AG20443 (cell line): Measurements from ENCODE around the gene ZNF669.
"Not testable (repeated sequence)": the region's sequence is repeated elsewhere in the genome, so short reads cannot be mapped to it uniquely, and the experiment has no call there.

Source experiments
- DNase-seq: peaks from one replicate; pipeline ENCODE4 v3.0.0; 2012; ENCODE audit warnings: low spot score, mixed read lengths

The ZNF669 gene

DNA sequence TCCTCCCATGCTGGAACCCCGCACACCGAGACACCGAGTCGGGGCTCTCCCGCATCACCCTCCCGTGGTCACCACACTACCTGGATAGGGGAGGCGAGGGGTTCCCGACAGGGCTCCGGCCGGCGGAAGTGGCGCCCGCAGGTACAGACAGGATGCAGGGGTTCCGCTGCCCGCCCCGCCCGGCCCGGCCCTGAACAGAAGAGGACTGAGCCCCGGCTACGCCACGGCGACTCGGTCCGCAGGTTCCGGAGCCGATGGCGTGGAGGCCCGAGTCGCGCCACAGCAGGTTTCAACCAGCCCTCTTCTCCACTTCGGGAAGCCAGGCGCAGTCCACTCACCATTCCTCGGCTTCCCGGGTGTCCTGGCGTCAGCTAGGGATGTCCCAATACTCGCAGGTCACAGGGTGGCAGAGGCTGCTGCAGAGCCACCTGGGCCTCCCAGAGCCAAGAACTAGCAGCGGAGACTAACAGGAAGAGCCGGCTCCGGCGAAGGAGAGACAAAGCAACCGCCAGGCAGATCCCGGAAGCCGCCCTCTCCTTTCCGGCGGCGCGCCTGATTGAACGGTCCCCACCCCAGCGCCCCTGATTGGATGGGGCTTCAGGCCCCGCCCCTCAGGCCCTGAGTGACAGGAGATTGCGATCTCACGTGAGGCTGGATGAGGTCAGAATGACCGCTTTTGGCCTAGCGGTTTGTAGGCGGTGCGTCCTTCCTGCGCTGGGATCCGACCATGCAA is at the start of gene ZNF669:
Gene ZNF669, minus strand, starts transcription at position 498 of the 733 bp plus-strand sequence. Its CDS starts 157 bp downstream, at position 341.
- DNase-seq, result peak; percentile 97

DNA sequence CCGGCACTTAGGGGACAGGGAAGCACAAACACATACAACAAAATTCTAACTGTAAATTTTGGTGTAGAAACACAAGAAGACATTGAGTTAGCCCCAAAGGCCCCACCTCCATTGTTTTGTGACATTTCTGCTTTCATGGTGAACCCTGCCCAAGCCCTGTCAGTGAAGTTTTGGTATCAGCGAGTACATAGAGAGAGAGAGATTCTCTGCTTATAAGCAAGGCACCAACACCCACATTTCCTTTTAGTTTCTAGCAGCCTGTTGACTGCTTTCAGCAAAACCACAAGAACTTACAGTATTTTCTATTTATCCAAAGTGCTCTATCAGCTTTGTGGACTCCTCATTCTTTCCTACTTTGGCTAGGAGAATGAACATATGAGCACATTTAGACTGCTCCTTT is 43.6 kb upstream of the ZNF669 start:
- DNase-seq, result no peak

DNA sequence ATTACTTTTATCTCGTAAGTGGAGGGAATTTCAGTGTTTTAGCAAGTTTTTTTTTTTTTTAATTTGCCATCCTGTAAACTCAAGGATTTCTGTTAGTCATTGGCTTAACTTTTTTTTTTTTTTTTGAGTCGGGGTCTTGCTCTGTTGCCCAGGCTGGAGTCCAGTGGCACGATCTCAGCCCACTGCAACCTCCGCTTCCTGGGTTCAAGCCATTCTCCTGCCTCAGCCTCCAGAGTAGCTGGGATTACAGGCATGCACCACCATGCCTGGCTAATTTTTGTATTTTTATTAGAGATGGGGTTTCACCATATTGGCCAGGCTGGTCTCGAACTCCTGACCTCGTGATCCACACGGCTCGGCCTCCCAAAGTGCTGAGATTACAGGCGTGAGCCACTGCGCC is 43.0 kb upstream of the ZNF669 start:
- DNase-seq, result not testable (repeated sequence)

DNA sequence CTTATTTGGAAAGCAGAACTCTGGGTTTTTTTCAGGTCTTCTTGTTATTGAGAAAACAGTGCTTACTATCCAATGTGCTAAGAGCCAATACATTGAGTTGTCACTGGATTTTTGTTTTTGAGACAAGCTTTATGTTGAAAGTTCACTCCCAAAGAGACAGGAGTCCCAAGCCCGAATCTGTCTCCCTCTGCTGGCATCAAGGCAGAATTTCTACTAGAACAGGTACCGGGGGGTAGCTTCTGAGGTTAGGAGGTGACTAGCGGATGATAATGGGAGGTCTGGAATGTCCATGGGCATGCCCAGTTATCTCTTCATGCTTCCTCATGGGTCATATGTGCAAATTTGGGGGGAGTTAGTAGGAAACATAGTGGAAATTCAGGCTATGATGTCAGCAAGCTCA is 42.5 kb upstream of the ZNF669 start:
- DNase-seq, result no peak

DNA sequence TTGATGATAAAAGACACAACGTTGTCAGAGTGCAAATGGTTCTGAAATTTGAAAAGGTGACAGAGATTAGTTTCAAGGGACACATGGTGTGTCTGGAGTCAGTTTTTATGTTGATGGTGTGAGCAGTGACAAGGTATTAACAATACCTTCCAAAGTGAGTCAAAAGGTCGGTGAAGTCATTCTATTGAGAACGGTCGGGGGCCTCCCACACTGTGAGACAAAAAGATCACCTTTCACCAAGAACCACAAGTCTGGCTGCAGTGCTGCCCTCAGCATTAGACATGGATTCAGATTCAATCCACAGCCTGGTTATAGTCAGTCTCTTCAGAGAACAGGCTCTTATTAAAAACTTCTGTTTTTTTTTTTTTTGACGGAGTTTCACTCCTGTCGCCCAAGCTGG is 41.1 kb upstream of the ZNF669 start:
- DNase-seq, result no peak

DNA sequence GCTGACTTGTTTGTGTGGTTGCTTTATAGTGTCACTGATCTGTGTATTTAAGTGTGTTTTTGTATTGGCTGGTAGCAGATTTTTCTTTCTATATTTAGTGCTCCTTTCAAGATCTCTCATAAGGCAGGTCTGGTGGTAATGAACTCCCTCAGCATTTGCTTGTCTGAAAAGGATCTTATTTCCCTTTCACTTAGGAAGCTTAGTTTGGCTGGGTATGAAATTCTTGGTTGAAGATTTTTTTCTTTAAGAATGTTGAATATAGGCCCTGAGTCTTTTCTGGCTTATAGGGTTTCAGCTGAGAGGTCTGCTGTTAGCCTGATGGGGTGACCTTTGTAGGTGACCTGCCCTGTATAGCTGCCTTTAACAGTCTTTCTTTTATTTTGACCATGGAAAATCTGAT is 35.4 kb upstream of the ZNF669 start:
- DNase-seq, result not testable (repeated sequence)

DNA sequence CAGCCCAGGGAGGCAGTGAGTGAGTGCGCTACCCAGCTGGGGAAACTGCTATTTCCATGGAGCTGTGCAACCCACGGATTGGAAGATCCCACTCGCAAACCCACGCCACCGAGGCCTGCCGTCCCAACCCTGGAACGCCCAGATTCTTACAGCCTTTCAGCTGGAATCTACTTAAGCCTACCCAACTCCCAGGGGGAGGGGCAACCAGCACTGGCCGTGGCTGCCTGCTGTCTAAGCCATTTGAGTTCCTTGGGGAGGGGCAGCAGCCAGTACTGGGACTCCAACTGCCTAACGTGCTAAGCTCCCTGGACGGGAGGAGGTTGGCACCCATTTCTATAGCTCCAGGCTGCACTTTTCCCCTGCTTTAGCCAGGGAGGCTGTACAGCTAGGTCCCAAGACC is 27.1 kb upstream of the ZNF669 start:
- DNase-seq, result no peak

DNA sequence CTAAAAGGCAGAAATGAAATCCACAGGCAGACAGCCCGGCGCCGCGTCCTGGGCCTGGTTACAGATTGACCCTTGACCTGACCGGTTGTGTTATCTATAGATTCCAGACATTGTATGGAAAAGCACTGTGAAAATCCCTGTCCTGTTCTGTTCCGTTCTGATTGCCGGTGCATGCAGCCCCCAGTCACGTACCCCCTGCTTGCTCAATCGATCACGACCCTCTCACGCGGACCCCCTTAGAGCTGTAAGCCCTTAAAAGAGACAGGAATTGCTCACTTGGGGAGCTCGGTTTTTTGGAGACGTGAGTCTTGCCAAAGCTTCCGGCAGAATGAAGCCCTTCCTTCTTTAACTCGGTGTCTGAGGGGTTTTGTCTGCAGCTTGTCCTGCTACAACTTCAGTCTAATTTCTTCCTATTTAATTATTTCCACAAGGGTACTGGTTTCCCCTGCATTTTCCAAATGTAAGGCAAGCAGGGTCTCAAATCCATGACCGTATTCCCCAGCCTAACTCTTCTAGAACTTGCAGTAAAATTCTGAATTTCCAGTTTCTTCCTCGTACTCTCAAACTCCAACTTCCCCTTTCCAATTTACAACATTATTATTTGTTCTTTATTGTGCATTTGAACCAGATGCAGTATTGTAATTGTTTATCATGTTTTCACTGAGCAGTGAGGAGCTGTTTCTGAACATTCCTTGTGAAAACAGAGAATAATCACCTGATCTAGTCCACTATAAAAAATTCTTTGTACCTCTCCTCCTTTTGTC is 23.5 kb upstream of the ZNF669 start:
- not testable (repeated sequence) for DNase-seq

DNA sequence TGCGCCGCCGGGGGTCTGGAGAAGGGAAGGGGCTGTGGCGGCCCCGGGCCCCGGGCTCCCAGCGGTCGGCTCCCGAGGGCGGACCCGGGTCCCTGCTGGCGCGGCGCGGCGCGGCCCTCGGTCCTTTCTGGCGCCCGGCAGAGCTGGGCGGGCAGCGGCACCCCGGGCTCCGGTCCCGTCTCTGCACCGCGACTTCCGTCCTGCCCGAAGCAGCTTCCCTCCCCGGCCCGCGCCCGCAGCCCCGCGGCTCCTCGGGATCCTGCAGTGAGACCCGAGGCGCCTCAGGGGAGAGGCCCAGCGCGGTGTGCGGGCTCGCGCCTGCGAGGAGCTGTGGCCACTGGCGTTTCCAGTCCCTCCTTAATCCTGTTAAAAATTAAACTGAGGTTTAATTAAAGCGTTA is 22.4 kb upstream of the ZNF669 start:
- not testable (repeated sequence) for DNase-seq

DNA sequence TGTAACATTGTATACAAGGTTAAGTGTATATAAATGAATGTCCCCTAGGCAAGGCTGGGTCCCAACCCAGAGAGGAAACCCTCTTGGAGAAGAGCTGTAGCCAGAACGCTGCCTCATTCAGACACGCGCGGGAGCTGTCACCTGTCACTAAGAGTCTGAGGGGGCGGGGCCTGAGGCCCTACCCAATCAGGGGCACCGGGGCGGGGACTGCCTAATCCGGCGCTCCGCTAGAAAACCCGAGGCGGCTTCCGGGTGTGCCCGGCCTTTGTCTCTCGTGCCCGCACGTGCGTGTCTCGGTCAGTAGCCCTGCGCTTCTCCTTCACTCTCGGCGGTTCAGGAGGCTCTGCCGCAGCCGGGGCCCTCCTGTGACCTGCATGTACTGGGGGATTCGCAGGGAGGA is 22.0 kb upstream of the ZNF669 start:
- DNase-seq, result not testable (repeated sequence)

DNA sequence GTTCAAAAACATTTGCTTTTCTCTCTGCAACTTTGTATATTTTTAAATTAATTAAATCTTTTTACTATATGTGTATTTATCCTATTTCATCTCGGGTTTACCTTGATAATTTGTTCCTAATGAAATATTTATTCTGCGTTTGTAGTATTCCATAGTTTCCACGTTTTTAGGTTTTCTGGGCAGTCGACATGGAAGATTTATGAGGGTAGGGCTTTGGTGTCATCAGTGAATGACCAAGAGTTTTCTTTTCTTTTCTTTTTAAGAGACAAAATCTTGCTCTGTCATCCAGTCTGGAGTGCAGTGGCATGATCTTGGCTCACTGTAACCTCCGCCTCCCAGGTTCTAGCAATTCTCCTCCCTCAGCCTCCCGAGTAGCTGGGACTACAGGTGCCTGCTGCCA is 17.2 kb upstream of the ZNF669 start:
- no peak for DNase-seq

DNA sequence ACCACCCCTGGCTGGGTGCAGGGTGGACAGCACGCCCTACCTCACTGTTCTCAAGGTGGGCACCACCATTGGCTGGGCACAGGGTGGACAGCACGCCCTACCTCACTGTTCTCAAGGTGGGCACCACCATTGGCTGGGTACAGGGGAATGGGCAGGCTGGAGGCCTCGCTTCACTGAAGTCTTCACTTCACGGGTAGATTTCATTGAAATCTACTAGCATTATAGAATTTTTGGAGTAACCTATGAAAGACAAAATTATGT is 16.2 kb upstream of the ZNF669 start:
- DNase-seq, result not testable (repeated sequence)

DNA sequence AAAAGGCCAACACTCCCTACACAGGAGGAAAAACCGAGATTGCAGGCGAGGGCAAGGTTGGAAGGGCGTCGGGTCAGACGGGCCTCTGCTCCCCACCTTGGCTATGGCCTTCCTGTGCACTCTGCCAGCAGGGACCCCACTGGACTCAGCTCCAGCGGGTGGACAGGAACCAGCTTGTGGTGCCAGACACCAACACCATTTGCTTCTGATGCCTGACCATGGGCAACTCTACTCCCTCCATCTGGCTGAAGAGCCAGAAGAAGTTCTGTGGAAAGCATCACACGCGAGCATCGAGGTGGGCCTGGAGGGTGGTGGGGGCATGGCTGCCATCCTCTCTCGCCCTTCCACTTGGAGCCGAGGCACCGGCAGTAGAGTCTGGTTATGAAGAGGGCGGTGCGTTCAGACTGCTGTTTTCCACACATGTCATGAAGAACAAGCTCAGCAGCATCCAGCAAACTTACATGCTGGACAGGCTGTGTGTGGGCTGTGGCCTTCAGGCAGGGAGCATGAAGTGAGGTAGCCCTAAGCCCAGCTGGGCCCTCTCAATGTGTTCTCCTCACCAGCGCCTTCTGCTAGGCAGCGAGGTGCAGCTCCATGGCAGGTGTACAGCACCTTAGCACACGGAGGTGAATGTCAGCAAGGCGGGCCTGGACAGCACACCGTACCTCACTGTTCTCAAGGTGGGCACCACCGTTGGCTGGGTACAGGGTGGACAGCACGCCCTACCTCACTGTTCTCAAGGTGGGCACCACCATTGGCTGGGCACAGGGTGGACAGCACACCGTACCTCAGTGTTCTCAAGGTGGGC is 15.6 kb upstream of the ZNF669 start:
- no peak for DNase-seq

DNA sequence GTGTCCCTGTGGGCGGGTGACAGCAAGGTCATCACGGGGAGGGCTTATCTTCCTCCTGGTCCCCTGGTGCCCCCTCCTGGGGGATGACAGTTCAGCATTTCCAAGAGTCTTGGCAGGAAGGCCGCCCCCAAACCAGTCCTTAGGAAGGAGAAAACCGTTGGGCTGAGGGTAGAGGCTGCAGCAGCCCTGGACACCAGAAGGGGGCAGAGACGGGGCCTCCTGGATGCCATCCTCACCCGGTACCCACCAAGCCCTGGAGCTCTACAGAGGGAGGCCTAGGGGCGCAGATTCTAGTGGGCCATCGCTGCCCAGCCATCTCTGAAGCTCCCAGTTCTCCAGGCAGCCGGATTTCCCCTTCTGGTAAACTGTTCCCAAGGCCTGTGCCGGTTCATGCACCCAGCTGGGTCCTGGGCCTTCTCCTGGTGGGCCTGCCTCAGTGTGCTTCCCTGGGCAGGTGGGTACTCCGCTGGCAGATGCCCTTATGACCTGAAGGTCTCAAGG is 14.8 kb upstream of the ZNF669 start:
- DNase-seq, result no peak

DNA sequence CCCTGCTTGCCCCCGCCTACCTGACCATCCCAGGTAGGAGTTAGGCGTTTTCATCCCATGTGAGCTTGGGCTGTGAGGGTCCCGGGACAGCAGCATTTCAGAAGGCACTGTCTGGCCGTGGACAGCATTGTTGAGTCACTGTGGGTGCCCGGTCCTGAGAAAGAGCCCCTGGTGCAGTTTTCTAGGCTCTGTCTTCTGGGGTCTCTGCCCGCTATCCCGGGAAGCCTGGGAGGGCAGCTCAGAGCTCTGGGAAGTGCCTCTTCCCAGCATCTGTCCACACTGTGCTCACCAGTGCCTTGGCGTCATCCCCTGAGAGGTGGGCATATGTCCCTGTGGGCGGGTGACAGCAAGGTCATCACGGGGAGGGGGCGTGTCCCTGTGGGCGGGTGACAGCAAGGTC is 11.4 kb upstream of the ZNF669 start:
- DNase-seq, result no peak

DNA sequence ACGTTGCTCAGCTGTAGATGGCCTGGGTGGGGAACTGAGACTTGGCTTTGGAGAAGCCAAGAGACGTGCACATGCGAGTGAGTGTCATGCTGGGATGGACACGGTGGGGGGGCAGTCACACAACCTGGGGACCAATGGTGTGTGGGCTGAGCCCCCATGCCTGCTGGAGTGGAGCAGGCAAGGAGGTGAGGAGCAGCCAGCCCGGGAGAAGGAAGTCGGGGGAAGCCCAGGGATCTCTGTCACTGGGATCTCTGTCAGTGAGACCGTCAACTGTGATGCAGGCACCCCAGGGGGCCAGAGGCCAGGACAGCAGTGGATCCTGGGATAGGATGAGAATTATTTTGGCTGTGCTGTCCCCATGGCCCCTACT is 11.0 kb upstream of the ZNF669 start:
- DNase-seq, result no peak

DNA sequence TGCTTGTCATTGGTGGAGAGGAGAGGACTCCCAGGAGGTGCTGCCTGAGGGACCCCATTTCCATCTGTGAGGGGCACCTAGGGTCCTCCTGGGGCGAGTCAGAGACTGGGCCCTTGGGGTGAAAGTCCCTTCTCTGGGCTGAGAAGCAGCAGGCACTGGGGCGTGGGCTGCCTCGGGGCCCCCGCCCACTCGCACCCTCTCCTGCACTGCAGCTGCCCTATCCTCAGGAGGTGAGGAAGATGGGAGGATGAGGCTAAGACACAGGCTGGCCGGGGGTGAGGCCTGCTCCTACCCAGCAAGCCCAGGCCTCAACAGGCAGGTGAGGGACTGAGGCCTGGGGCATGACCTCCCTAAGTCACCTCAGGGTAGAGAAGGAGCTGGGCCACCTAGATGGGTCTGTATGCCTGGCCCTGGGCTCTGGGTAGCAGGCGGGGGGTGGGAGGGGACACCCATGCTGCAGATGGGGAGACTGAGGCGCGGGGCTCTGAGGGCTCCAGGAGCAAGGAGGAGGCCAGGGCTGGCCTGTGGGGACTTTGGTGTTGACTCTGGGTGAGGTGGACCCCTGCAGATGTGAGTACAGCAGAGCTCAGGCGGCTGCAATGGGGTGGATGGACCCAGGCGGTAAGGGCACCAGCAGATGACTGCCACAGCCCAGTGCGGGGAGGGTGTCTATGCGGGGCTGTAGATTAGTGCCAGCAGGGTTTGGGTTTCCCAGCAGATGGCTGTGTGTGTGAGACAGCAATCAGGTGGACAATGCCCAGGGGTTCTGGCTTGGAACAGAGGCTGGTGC is 10.4 kb upstream of the ZNF669 start:
- no peak for DNase-seq

DNA sequence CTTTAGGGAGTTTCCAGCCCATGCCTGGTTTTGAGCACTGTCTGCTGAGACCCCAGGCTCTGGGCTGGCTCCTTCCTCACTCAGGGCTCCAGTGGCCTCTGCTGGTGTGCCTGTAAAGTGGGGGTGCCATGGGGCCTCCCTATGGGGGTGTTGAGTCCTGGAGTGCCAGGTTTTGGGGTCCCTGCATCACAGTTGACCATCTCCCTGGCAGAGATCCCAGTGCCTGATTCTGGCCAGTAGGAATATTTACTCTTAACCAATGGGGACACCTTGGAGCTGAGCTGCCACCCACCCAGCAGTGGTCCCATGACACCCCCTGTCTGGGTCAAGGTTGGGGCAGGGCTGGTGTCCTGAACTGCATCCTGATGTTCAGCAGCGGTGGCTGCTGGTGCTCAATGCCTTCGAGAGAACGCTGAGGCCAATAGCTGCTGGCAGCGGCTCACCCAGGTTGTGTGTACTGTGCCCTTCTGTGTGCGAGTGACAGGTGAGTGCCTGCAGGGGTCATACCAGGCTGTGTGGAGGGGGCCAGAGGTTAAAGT is 9.6 kb upstream of the ZNF669 start:
- no peak for DNase-seq

DNA sequence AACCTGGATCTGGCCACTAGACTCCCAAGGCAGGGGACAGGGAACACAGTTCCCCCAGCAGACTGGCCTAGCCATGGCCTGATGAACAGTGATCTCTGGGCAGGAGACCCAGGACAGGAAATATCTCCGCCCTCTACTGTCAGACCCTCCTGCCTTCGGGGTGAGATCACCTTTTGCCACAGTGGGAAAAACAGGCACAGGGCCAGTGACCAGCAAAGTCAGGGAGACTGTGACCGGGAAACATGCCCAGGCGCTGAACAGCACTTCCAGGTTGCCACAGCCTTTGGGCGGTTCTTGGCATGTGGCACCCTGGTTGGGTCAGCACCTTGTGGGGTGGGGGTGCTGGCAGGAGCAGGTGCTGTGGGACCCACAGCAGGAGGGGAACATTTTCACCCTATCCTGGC is 8.9 kb upstream of the ZNF669 start:
- DNase-seq, result no peak

DNA sequence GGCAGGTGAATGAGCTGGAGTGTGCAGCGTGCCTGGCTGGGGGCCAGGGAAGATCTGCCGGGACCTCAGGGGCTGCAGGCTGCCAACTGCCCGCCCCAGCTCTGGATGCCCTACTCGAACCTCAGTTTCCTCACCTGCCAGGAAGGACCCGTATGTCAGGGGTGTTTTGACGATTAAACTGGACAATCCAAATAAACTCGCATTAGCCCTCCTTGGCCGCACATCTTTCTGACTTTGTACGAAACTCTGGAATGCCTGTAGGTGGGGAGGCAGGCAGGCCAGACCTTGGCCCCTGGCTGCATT is 8.3 kb upstream of the ZNF669 start:
- no peak for DNase-seq

DNA sequence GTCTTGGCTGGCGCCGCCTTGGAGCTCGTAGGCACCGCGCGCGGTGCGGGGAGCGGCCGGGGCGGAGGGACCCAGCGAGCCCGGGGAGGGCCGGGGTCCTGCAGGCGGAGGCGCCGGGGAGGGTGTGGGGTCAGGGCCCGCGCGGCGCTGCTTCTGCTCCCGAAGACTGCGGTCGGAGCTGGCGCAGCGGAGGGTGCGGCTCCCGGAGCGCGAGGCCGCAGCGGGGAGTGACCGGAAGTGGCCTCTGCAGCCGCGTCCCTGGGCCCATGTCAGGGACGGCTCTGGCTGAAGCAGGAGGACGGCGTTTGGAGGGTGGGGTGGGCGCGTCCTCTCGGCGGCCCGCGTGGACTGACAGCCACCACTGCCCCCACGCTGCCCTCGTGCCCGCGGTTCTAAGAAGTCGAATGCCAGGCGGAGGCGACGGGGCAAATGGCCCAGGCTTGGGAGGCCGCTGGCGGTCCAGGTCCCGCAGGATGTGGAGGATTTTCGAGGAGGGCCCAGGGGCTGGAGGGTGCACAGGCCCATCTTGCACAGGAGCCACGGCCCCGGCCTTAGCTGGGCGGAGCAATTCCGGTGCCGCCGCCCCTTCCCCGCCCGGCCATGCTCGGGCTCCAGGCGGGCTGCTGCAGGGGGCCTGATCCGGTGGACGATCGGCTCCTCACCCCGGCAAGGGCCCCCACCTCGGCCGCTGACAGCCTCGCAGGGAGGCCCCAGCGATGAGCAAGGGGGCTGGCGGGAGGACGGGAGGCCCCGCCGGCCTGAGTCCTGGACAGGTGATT is 7.7 kb upstream of the ZNF669 start:
- peak; percentile 87 for DNase-seq
